OCI-LY1 (cell line): ENCODE measurements around the gene LIFR.

Experiments used
- EZH2 ChIP-seq: fragments of 200-600 bp; sonication (generic), shearing (Covaris generic); IDR thresholded peaks from 2 replicates; pipeline ENCODE4 v1.8.0; 2017; ENCODE audit warnings: borderline replicate concordance, mixed run types, mild to moderate bottlenecking, antibody characterized with exemption, low read length, moderate library complexity, mixed read lengths
- TF ChIP-seq, protein P1 (sequence below): fragments of 200-600 bp; sonication (generic), shearing (Covaris generic); IDR thresholded peaks from 2 replicates; pipeline ENCODE4 v1.5.1; 2017; ENCODE audit warnings: mild to moderate bottlenecking, antibody characterized with exemption, low read length, moderate library complexity, mixed read lengths

DNA sequence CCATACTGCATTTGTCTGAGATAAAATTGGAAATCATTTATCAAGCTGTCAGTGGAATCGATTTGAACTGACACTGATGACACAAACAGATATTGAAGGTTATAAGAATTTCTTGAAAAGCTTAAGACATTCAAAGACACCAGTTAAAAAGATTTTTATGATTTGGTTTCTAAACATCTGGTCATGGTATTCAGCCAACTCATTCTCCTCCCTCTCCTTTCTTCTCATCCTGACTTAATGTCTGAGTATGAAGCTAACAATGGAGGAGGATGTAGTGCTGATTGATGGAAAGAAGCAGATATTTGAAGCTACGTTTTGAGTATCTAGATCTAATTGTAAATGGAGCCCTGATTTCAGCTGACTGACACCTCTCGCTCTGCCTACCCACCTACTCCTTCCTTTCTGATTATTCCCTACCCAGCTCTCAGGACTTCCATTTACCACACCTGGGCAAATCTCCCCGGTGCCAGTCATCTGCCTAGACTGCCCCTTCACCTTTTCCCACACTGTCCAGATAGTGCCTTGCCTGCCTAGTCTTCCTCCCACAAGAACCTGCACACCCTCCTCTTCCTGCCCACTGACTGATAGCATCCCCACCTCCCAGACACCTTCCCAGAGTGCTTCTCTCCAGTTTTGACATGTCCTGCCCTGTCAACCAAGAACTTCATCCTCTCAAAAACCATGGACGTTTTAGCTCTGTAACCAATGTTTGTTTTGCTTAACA is 20.7 kb upstream of the LIFR start:
- TF ChIP-seq EZH2: no peak
- TF ChIP-seq, protein P1, sequence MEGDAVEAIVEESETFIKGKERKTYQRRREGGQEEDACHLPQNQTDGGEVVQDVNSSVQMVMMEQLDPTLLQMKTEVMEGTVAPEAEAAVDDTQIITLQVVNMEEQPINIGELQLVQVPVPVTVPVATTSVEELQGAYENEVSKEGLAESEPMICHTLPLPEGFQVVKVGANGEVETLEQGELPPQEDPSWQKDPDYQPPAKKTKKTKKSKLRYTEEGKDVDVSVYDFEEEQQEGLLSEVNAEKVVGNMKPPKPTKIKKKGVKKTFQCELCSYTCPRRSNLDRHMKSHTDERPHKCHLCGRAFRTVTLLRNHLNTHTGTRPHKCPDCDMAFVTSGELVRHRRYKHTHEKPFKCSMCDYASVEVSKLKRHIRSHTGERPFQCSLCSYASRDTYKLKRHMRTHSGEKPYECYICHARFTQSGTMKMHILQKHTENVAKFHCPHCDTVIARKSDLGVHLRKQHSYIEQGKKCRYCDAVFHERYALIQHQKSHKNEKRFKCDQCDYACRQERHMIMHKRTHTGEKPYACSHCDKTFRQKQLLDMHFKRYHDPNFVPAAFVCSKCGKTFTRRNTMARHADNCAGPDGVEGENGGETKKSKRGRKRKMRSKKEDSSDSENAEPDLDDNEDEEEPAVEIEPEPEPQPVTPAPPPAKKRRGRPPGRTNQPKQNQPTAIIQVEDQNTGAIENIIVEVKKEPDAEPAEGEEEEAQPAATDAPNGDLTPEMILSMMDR: no peak
